ENCODE results near the gene PARP16.

The PARP16 gene

GRCh38 chr15:65254758-65255157 lies 31.9 kb downstream of the PARP16 start:
- H3K4me3 ChIP-seq (ENCODE audit: low read depth, low read length) = no peak overlapping the region
- DNase-seq (ENCODE audit: low read depth) = no peak
- TF ChIP-seq CTCF (IDR thresholded peaks at IDR 0.05; ENCODE audit: low read depth, low read length, missing control alignments) = no peak

GRCh38 chr15:65254356-65254755 lies 32.3 kb downstream of the PARP16 start:
- H3K4me3 ChIP-seq (ENCODE audit: low read depth, low read length) = no peak overlapping the region
- TF ChIP-seq CTCF (IDR thresholded peaks at IDR 0.05; ENCODE audit: low read depth, low read length, missing control alignments) = no peak
- DNase-seq (ENCODE audit: low read depth) = no peak

- DNase-seq (ENCODE audit: low read depth) = peak; percentile 36
- no peak overlapping the region for H3K4me3 ChIP-seq (ENCODE audit: low read depth, low read length)
- no peak for TF ChIP-seq CTCF (IDR thresholded peaks at IDR 0.05; ENCODE audit: low read depth, low read length, missing control alignments)
These were observed 37.0 kb downstream of the PARP16 start for GRCh38 chr15:65249641-65250040.

- no peak overlapping the region for H3K4me3 ChIP-seq (ENCODE audit: low read depth, low read length)
- TF ChIP-seq CTCF (IDR thresholded peaks at IDR 0.05; ENCODE audit: low read depth, low read length, missing control alignments) = no peak
- no peak for DNase-seq (ENCODE audit: low read depth)
These were observed 38.0 kb downstream of the PARP16 start for GRCh38 chr15:65248511-65249255.

- no peak for TF ChIP-seq CTCF (IDR thresholded peaks at IDR 0.05; ENCODE audit: low read depth, low read length, missing control alignments)
- H3K4me3 ChIP-seq (ENCODE audit: low read depth, low read length) = no peak overlapping the region
- DNase-seq (ENCODE audit: low read depth) = no peak
These were observed 39.7 kb downstream of the PARP16 start for GRCh38 chr15:65246939-65247338.

GRCh38 chr15:65246026-65246714 lies 40.5 kb downstream of the PARP16 start:
- TF ChIP-seq CTCF (IDR thresholded peaks at IDR 0.05; ENCODE audit: low read depth, low read length, missing control alignments) = no peak
- H3K4me3 ChIP-seq (ENCODE audit: low read depth, low read length) = no peak overlapping the region
- no peak for DNase-seq (ENCODE audit: low read depth)
